Right forelimb (tissue), 1 donor: ENCODE results near the gene SIVA1.
"Not testable (repeated sequence)": the region's sequence is repeated elsewhere in the genome, so short reads cannot be mapped to it uniquely, and the experiment has no call there.

ENCODE experiments used
- DNase-seq: peaks from one replicate; pipeline ENCODE4 v3.0.0-alpha.2; 2018

Gene SIVA1

GRCh38 chr14:104734991-104735779, 17.8 kb upstream of the SIVA1 start:
- no peak for DNase-seq

GRCh38 chr14:104735830-104736642, 16.9 kb upstream of the SIVA1 start:
- DNase-seq, result peak; percentile 70

- DNase-seq, result no peak
Measured at GRCh38 chr14:104738375-104739019, 14.4 kb upstream of the SIVA1 start.

GRCh38 chr14:104739026-104739425, 13.9 kb upstream of the SIVA1 start:
- no peak for DNase-seq

- DNase-seq, result no peak
Measured at GRCh38 chr14:104739546-104740516, 13.1 kb upstream of the SIVA1 start.

GRCh38 chr14:104741108-104741802, 11.7 kb upstream of the SIVA1 start:
- DNase-seq, result no peak

GRCh38 chr14:104741803-104742251, 11.1 kb upstream of the SIVA1 start:
- no peak for DNase-seq

- no peak for DNase-seq
Measured at GRCh38 chr14:104742586-104743455, 10.1 kb upstream of the SIVA1 start.

- DNase-seq, result no peak
Measured at GRCh38 chr14:104743461-104744380, 9.2 kb upstream of the SIVA1 start.

- DNase-seq, result no peak
Measured at GRCh38 chr14:104744484-104744883, 8.5 kb upstream of the SIVA1 start.

GRCh38 chr14:104745431-104745830, 7.5 kb upstream of the SIVA1 start:
- no peak for DNase-seq

GRCh38 chr14:104746071-104746545, 6.8 kb upstream of the SIVA1 start:
- no peak for DNase-seq

- DNase-seq, result no peak
Measured at GRCh38 chr14:104746934-104747481, 5.9 kb upstream of the SIVA1 start.

- no peak for DNase-seq
Measured at GRCh38 chr14:104747876-104748275, 5.1 kb upstream of the SIVA1 start.

GRCh38 chr14:104749111-104749649, 3.8 kb upstream of the SIVA1 start:
- no peak for DNase-seq

GRCh38 chr14:104750056-104750752, 2.7 kb upstream of the SIVA1 start:
- DNase-seq, result no peak

GRCh38 chr14:104750753-104751057, 2.2 kb upstream of the SIVA1 start:
- DNase-seq, result not testable (repeated sequence)
